Measurements from ENCODE around the gene USP5.
"Not testable (repeated sequence)": the region's sequence is repeated elsewhere in the genome, so short reads cannot be mapped to it uniquely, and the experiment has no call there.

DNA sequence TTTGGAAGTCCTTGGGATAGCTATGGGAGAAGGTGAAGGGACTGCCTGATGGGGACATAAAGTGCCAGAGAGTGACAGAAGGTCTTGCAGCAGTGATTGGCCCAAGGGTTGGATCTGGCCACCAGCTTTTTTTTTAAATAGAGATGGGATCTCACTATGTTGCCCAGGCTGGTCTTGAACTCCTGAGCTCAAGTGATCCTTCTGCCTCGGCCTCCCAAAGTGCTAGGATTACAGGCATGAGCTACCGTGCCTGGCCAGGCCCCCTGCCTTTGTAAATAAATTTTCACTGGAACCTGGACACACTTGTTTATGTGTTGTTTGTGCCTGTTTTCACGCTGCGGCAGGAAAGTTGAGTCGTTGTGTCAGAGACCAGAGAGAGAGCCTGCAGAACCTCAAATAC lies 13.4 kb downstream of the USP5 start:
- TF ChIP-seq POLR2A, POLR2AphosphoS5, EP300 (IDR thresholded peaks at IDR 0.05): not testable (repeated sequence)
- TF ChIP-seq, protein P1, sequence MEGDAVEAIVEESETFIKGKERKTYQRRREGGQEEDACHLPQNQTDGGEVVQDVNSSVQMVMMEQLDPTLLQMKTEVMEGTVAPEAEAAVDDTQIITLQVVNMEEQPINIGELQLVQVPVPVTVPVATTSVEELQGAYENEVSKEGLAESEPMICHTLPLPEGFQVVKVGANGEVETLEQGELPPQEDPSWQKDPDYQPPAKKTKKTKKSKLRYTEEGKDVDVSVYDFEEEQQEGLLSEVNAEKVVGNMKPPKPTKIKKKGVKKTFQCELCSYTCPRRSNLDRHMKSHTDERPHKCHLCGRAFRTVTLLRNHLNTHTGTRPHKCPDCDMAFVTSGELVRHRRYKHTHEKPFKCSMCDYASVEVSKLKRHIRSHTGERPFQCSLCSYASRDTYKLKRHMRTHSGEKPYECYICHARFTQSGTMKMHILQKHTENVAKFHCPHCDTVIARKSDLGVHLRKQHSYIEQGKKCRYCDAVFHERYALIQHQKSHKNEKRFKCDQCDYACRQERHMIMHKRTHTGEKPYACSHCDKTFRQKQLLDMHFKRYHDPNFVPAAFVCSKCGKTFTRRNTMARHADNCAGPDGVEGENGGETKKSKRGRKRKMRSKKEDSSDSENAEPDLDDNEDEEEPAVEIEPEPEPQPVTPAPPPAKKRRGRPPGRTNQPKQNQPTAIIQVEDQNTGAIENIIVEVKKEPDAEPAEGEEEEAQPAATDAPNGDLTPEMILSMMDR (IDR thresholded peaks at IDR 0.05): not testable (repeated sequence)

Measured in stomach (tissue), 4 donors.